NCI-H128 (cell line): Measurements from ENCODE around the gene SETD6.
"Not testable (repeated sequence)": the region's sequence is repeated elsewhere in the genome, so short reads cannot be mapped to it uniquely, and the experiment has no call there.

Experiments used
- DNase-seq: peaks from one replicate; lab custom pipeline; 2025; ENCODE audit not compliant: unreplicated experiment; lab: John Stamatoyannopoulos, UW

Gene SETD6

DNA sequence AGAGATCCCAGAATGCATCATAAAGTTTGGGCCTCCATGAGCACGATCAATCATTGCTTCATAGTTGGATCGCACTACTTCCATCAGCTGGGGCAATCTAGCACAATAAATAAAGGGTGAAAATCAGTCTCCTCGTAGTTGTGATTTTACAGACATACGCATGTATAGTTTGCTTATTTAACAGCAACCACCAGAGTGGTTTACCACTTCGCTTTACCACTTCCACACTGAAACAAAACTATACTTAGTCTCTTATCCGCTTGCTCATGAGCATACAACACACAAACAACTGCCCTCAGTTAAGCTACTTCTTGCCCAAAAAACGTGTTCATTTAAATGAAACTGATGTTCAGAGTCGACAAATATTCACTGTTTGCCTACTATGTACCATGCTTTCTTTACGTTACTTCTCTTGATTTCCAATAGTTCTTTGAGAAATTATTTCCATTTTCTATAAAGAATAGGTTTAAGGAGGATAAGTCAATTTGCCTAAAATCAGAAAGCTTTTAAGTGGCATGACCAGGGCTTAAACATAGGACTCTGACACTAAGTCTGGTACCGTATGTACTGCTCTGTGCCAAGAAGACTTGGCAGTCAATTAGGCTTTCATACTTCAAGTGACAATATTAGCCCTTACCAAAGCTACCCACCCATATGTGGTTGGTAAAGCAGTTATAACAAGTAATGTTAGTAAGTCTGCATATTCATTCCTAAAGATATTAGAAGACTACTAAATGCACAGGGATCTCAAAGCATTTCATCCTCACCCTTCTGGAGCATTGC lies 22.0 kb downstream of the SETD6 start:
- no peak for DNase-seq

DNA sequence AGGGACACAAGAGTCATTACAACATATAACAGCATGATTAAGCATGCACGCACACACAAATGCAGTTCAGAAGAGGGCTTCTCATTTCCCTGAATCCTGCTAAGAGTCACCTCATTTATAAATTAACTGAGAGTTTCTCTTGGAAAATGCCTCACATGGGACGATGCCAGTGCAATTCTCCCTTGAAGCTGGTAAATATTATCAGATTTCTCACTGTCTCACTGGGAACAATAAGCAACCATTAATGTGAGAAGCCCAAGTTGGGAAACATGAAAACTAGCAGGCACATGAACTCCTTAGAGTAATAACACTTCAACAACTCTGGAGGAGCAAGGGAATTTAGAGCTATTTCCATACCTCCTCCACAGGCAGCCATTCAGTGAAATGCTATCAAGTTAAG lies 26.4 kb downstream of the SETD6 start:
- no peak for DNase-seq

DNA sequence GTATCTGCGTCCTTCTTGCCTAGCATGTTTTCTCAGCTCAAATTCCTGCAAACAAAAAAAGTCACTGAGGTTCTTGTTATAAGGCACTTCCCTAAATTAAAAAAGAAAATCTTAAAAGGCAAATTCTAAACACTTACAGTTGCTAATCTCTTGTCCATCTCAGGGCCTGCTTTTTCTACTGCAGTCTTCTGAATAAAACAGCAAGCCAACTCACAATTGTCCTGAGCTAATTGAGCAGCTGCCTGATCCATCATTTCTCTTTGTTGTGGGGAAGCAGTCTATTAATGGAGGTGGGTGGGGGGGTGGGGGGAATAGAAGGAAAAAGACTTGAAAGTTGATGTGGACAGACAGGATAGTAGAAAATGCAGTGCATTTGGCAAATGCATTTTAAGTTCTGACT lies 27.0 kb downstream of the SETD6 start:
- no peak for DNase-seq

GRCh38 chr16:58543685-58544084 lies 28.4 kb downstream of the SETD6 start:
- no peak for DNase-seq

- DNase-seq = no peak
These were observed 33.1 kb downstream of the SETD6 start for GRCh38 chr16:58548378-58548777.

- no peak for DNase-seq
These were observed 36.2 kb downstream of the SETD6 start for GRCh38 chr16:58551496-58551895.

DNA sequence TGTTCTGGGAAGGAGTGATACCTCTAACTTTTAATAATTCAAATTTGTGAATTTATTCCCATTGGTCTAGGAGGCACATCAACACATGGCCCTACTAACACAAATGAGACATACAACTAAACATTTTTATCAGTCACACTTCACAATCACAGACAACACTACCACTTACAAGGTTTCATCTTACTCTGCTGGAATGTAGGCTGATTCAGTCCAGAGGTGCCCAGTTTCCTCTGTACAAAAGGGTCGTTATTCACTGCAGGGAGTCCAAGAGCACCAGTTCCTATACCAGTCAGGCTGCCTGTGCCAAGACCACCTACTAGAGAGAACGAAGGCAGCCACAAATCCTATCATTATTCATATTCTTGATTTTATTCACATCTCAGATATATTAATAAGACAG lies 41.4 kb downstream of the SETD6 start:
- DNase-seq = no peak

DNA sequence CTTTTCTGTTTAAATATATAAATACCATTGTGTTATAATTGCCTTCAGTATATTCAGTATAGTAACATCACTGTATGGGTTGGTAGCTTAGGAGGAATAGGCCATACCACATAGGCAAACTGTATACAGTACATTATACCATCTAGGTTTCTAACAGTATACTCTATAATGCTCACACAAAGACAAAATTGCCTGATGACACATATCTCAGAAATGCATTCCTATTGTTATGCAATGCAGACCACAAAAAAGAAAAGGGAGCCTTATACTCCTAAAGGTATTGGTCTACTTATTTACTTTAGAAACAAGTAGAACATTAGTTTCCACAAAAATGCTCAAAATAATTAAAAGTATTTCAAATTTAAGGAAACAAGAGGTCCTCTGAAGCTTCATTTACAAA lies 47.9 kb downstream of the SETD6 start:
- DNase-seq = no peak

DNA sequence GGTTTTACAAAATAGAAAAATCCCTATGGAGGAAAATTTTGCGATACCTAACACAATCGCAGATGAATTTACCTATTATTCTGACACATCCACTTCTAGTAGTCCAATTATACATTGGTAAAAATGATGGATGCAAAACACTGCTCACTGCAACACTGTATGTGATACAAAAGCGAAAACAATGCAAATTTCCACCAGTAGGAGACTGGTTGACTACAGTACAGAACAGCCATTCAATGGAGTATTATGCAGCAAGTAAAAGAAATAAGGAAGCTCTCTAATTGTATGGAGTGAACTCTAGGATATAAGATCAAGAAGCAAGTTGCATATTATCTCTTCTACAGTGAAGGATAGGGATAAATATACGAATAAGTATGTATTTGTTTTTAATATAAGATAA lies 48.5 kb downstream of the SETD6 start:
- DNase-seq = no peak

- not testable (repeated sequence) for DNase-seq
These were observed 50.4 kb downstream of the SETD6 start for GRCh38 chr16:58565697-58566096.
